Loucy (cell line): ENCODE data around the gene GREB1L.
A peak's percentile ranks its signal among the peaks of the same experiment; 100 is the strongest.

Experiments
- H2AFZ ChIP-seq: fragments of 200-600 bp; sonication (generic); 2 replicates; pipeline ENCODE4 v1.6.0; 2016; ENCODE audit warnings: antibody characterized with exemption, mild to moderate bottlenecking, low read length, moderate library complexity
- H3F3A ChIP-seq: fragments of 200-600 bp; 2 replicates; pipeline ENCODE4 v1.6.0; 2016; ENCODE audit warnings: antibody characterized with exemption, low read depth, mild to moderate bottlenecking
- H3K27me3 ChIP-seq: fragments of 200-600 bp; sonication (generic); 2 replicates; pipeline ENCODE4 v1.6.1; 2014; ENCODE audit warnings: low read length, mild to moderate bottlenecking; ENCODE audit not compliant: insufficient read depth, poor library complexity, severe bottlenecking
- H3K36me3 ChIP-seq: fragments of 200-600 bp; sonication (generic); 2 replicates; pipeline ENCODE4 v1.6.1; 2016; ENCODE audit warnings: low read length; ENCODE audit not compliant: insufficient read depth
- H3K4me1 ChIP-seq: fragments of 200-600 bp; sonication (generic); 2 replicates; pipeline ENCODE4 v1.5.1; 2014; ENCODE audit warnings: low read length, mild to moderate bottlenecking; ENCODE audit not compliant: insufficient read depth, poor library complexity, severe bottlenecking
- H3K4me2 ChIP-seq: fragments of 200-600 bp; sonication (generic); 2 replicates; pipeline ENCODE4 v1.6.0; 2014; ENCODE audit warnings: antibody characterized with exemption, low read length, low read depth, mild to moderate bottlenecking; ENCODE audit not compliant: poor library complexity, severe bottlenecking
- H3K4me3 ChIP-seq: fragments of 200-600 bp; sonication (generic); 2 replicates; pipeline ENCODE4 v1.5.1; 2014; ENCODE audit warnings: low read length, mild to moderate bottlenecking, mixed read lengths; ENCODE audit not compliant: poor library complexity, severe bottlenecking
- H3K79me2 ChIP-seq: fragments of 200-600 bp; sonication (generic); 2 replicates; pipeline ENCODE4 v1.6.1; 2014; ENCODE audit warnings: low read length; ENCODE audit not compliant: insufficient read depth
- H3K9ac ChIP-seq: fragments of 200-600 bp; sonication (generic); 2 replicates; pipeline ENCODE4 v1.6.0; 2014; ENCODE audit warnings: mild to moderate bottlenecking, low read depth, low read length, moderate library complexity; ENCODE audit not compliant: poor library complexity, severe bottlenecking
- H3K9me2 ChIP-seq: fragments of 200-600 bp; sonication (generic); replicated peaks from 2 replicates; pipeline ENCODE4 v1.6.1; 2016; ENCODE audit warnings: low read depth, low read length, mixed read lengths
- H3K9me3 ChIP-seq: fragments of 200-600 bp; sonication (generic); 2 replicates; pipeline ENCODE4 v1.6.1; 2014; ENCODE audit warnings: mild to moderate bottlenecking, antibody characterized with exemption, low read length, low read depth; ENCODE audit not compliant: insufficient read depth
- H4K20me1 ChIP-seq: fragments of 200-600 bp; sonication (generic); 2 replicates; pipeline ENCODE4 v1.6.0; 2014; ENCODE audit warnings: antibody characterized with exemption, low read length, mild to moderate bottlenecking; ENCODE audit not compliant: insufficient read depth, poor library complexity, severe bottlenecking
- EZH2phosphoT487 ChIP-seq: fragments of 200-600 bp; IDR thresholded peaks from 2 replicates; pipeline ENCODE4 v1.6.1; 2018; ENCODE audit warnings: antibody characterized with exemption, mild to moderate bottlenecking, moderate library complexity, borderline replicate concordance
- TF ChIP-seq, protein P1 (sequence below): fragments of 200-600 bp; sonication (generic); conservative IDR thresholded peaks from 2 replicates; pipeline ENCODE4 v1.5.1; 2014; ENCODE audit warnings: mild to moderate bottlenecking, antibody characterized with exemption, low read length

Gene GREB1L

GRCh38 chr18:21389283-21389682 lies 147.3 kb downstream of the GREB1L start:
- Histone ChIP-seq H3K4me1 (no peaks in the 10 kb centered on the region), H3K4me2 (no peak overlapping the region), H3K4me3 (no peak overlapping the region), H3K79me2 (no peaks in the 10 kb centered on the region), H3K9me2 (no peaks in the 10 kb centered on the region), H2AFZ (peak overlapping the region; percentile 32; the same call in 1 of the 2 replicates), H4K20me1 (no peaks in the 10 kb centered on the region), H3F3A (no peaks in the 10 kb centered on the region), H3K27me3 (no peaks in the 10 kb centered on the region), H3K9ac (no peak overlapping the region), H3K36me3 (no peaks in the 10 kb centered on the region), H3K9me3 (no peaks in the 10 kb centered on the region)
- TF ChIP-seq, protein P1, sequence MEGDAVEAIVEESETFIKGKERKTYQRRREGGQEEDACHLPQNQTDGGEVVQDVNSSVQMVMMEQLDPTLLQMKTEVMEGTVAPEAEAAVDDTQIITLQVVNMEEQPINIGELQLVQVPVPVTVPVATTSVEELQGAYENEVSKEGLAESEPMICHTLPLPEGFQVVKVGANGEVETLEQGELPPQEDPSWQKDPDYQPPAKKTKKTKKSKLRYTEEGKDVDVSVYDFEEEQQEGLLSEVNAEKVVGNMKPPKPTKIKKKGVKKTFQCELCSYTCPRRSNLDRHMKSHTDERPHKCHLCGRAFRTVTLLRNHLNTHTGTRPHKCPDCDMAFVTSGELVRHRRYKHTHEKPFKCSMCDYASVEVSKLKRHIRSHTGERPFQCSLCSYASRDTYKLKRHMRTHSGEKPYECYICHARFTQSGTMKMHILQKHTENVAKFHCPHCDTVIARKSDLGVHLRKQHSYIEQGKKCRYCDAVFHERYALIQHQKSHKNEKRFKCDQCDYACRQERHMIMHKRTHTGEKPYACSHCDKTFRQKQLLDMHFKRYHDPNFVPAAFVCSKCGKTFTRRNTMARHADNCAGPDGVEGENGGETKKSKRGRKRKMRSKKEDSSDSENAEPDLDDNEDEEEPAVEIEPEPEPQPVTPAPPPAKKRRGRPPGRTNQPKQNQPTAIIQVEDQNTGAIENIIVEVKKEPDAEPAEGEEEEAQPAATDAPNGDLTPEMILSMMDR = peak; percentile 54
- TF ChIP-seq EZH2phosphoT487 = no peak

DNA sequence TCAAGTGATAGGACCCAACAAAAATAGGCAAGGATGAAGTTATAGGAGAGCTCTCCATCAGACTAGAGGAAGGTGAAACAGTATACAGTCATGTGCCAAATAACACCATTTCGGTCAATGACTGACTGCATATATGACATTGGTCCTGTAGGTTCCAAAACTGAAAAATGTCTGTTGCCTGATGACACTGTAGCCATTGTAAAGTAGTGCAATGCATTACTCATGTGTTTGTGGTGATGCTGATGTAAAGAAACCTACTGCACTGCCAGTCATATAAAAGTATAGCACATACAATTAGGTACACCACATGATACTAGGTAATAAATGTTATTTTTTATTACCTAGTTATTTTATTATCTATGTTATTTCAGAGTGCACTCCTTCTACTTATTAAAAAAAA lies 147.9 kb downstream of the GREB1L start:
- H3K4me1 ChIP-seq = no peaks in the 10 kb centered on the region
- H3F3A ChIP-seq = no peaks in the 10 kb centered on the region
- H4K20me1 ChIP-seq = no peaks in the 10 kb centered on the region
- H2AFZ ChIP-seq = peak overlapping the region; percentile 32
- H3K4me2 ChIP-seq = no peak overlapping the region
- no peaks in the 10 kb centered on the region for H3K9me3 ChIP-seq
- H3K27me3 ChIP-seq = no peaks in the 10 kb centered on the region
- no peak overlapping the region for H3K4me3 ChIP-seq
- no peaks in the 10 kb centered on the region for H3K79me2 ChIP-seq
- no peak overlapping the region for H3K9ac ChIP-seq
- TF ChIP-seq, protein P1 = no peak
- no peak for TF ChIP-seq EZH2phosphoT487
- H3K9me2 ChIP-seq = no peaks in the 10 kb centered on the region
- H3K36me3 ChIP-seq = no peaks in the 10 kb centered on the region

DNA sequence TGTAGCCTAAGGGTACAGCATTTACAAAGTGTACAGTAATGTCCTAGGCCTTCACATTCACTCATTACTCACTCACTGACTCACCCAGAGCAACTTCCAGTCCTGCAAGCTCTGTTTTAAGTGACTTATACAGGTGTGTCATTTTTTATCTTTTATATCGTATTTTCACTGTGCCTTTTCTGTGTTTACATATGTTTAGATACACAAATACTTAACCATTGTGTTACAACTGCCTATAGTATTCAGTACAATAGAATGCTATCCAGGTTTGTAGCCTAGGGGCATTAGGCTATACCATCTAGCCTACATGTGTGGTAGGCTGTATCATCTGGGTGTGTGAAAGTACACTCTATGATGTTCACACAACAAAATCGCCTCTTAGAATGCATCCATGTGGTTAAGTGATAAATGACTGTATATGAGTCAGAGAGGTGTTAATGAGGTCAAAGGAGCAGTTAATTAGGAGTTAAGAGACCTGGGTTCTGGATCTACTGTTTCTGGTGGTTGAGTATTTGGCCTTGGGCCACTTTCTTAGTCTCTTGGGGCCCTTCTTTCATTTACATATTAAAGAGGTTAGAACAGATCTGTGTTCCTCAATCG lies 149.1 kb downstream of the GREB1L start:
- Histone ChIP-seq H3K4me1 (no peaks in the 10 kb centered on the region), H3K4me2 (no peak overlapping the region), H3K79me2 (no peaks in the 10 kb centered on the region), H3K9ac (no peak overlapping the region), H4K20me1 (no peaks in the 10 kb centered on the region), H3K4me3 (no peak overlapping the region), H3K36me3 (no peaks in the 10 kb centered on the region), H3K9me3 (no peaks in the 10 kb centered on the region), H3F3A (no peaks in the 10 kb centered on the region), H2AFZ (no peak overlapping the region), H3K27me3 (no peaks in the 10 kb centered on the region), H3K9me2 (no peaks in the 10 kb centered on the region)
- TF ChIP-seq EZH2phosphoT487 = no peak
- TF ChIP-seq, protein P1 = no peak
